CD4-positive, alpha-beta T cell (primary cell): ENCODE data around the gene KAT2B. TPM values are rescaled to one million over a fixed set of nuclear protein-coding genes. Genes with fewer than 3 reads are reported as not detected.

Experiments used
- ATAC-seq: fragments of 200-7000 bp; cut with Tn5 transposase; one replicate; pipeline ENCODE4 v1.10.0; 2022; ENCODE audit warnings: mild to moderate bottlenecking; ENCODE audit not compliant: poor library complexity
- CTCF ChIA-PET: fragments of 350-600 bp; sonication (Branson Sonifier 250); formaldehyde crosslinking; loops from one replicate; lab custom pipeline; 2021; ENCODE audit warnings: antibody characterized with exemption, inconsistent platforms; lab: Charles Lee
- POLR2A ChIA-PET: fragments of 350-600 bp; sonication (Branson Sonifier 250); formaldehyde crosslinking; loops from one replicate; lab custom pipeline; 2021; ENCODE audit warnings: antibody characterized with exemption, inconsistent platforms; lab: Charles Lee
- DNase-seq, 14 experiments: peaks; one replicate each; pipeline ENCODE4 v3.0.0-alpha.2; 2013 to 2020; ENCODE audit warnings: mixed read lengths in 2 of 14
- H3K27ac ChIP-seq, 2 donors: one replicate each; pipeline versions ENCODE4 v1.5.1 to v1.7.0; 2013; ENCODE audit warnings: low read length in 2 of 2, low read depth in 1 of 2, mild to moderate bottlenecking in 1 of 2
- H3K27me3 ChIP-seq, 2 experiments: 1 replicate in 1 of 2; 2 replicates in 1 of 2; pipeline versions ENCODE4 v1.6.1 to v1.7.0; 2013; ENCODE audit warnings: low read length in 2 of 2, control low read depth in 1 of 2, mild to moderate bottlenecking in 1 of 2, moderate library complexity in 1 of 2; ENCODE audit not compliant: insufficient read depth in 2 of 2, control insufficient read depth in 1 of 2
- H3K36me3 ChIP-seq: one replicate; pipeline ENCODE4 v1.6.1; 2013; ENCODE audit warnings: low read length, control low read depth; ENCODE audit not compliant: insufficient read depth
- H3K4me1 ChIP-seq: one replicate; pipeline ENCODE4 v1.6.1; 2013; ENCODE audit warnings: low read length, control low read depth; ENCODE audit not compliant: insufficient read depth
- H3K4me3 ChIP-seq: one replicate; pipeline ENCODE4 v1.5.1; 2013; ENCODE audit warnings: mild to moderate bottlenecking, low read length, moderate library complexity
- H3K9me3 ChIP-seq, 2 experiments: 1 replicate in 1 of 2; 2 replicates in 1 of 2; pipeline versions ENCODE4 v1.6.1 to v1.7.0; 2013; ENCODE audit warnings: low read length in 2 of 2, mild to moderate bottlenecking in 2 of 2, control low read depth in 1 of 2, moderate library complexity in 1 of 2; ENCODE audit not compliant: control insufficient read depth in 1 of 2, insufficient read depth in 1 of 2
- H3K27ac Mint-ChIP-seq: one replicate; pipeline ENCODE4 v1.8.0; 2020; ENCODE audit warnings: mixed read lengths
- H3K27me3 Mint-ChIP-seq: one replicate; pipeline ENCODE4 v1.8.0; 2021; ENCODE audit warnings: mixed read lengths
- H3K36me3 Mint-ChIP-seq: one replicate; pipeline ENCODE4 v1.8.0; 2021; ENCODE audit warnings: low read depth, mixed read lengths
- H3K4me1 Mint-ChIP-seq: one replicate; pipeline ENCODE4 v1.8.0; 2021; ENCODE audit warnings: low read depth, mixed read lengths
- H3K4me3 Mint-ChIP-seq: one replicate; pipeline ENCODE4 v1.8.0; 2020; ENCODE audit warnings: mild to moderate bottlenecking, mixed read lengths
- H3K9me3 Mint-ChIP-seq: one replicate; pipeline ENCODE4 v1.8.0; 2020; ENCODE audit warnings: mixed read lengths
- intact Hi-C, 2 experiments: fragments of 100-400 bp; cut with DNase I in 1 of 2; cut with micrococcal nuclease in 1 of 2; formaldehyde crosslinking; loops; one replicate each; pipeline versions ENCODE4 v1.15.1 to v1.9.0; 2023 to 2025; cut with DNase I, micrococcal nuclease
- total RNA-seq, 174 experiments: library from RNA in 2 of 174; stranded (reverse) in 2 of 174; gene quantifications; one replicate each; pipeline ENCODE4 v1.2.3 and lab custom pipeline; 2021 to 2026
- TF ChIP-seq, protein P1 (sequence below): fragments of 200-600 bp; IDR thresholded peaks from one replicate; pipeline ENCODE4 v1.8.0; 2022; ENCODE audit warnings: antibody characterized with exemption, mild to moderate bottlenecking

The KAT2B gene
- total RNA-seq, 2 experiments from 2014 or later = 50.9 to 54.4 TPM

DNA sequence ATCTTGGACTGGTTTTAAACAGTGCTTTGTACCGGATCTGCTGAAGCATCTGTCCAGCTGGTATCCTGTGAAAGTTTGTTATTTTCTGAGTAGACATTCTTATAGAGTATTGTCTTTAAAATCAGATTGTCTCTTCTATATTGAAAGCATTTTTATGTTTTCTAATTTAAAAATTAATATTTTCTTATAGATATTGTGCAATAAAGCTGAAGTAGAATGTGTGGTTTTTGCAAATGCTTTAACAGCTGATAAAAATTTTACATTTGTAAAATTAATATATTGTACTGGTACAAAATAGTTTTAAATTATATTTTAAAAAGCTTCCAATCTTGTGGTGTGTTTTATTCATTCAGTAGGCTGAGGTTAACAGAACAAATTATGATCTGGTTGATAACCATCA lies 113.8 kb downstream of the KAT2B start:
- TF ChIP-seq, protein P1, sequence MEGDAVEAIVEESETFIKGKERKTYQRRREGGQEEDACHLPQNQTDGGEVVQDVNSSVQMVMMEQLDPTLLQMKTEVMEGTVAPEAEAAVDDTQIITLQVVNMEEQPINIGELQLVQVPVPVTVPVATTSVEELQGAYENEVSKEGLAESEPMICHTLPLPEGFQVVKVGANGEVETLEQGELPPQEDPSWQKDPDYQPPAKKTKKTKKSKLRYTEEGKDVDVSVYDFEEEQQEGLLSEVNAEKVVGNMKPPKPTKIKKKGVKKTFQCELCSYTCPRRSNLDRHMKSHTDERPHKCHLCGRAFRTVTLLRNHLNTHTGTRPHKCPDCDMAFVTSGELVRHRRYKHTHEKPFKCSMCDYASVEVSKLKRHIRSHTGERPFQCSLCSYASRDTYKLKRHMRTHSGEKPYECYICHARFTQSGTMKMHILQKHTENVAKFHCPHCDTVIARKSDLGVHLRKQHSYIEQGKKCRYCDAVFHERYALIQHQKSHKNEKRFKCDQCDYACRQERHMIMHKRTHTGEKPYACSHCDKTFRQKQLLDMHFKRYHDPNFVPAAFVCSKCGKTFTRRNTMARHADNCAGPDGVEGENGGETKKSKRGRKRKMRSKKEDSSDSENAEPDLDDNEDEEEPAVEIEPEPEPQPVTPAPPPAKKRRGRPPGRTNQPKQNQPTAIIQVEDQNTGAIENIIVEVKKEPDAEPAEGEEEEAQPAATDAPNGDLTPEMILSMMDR = no peak
- Mint-ChIP-seq H3K9me3 (no peaks in the 10 kb centered on the region), H3K4me3 (no peak overlapping the region), H3K36me3 (peaks cover 48% of the 10 kb centered on the region), H3K27ac (peak overlapping the region; percentile 28), H3K27me3 (no peaks in the 10 kb centered on the region), H3K4me1 (no peaks in the 10 kb centered on the region)
- DNase-seq (no peak), ATAC-seq (no peak)
- Histone ChIP-seq H3K27ac (no peak overlapping the region), H3K36me3 (peaks cover 40% of the 10 kb centered on the region), H3K27me3 (no peaks in the 10 kb centered on the region), H3K4me3 (no peak overlapping the region), H3K9me3 (no peaks in the 10 kb centered on the region), H3K4me1 (no peaks in the 10 kb centered on the region)
- ChIA-PET CTCF (interaction anchor here (1.4 kb wide), 1 partner anchor 10 kb away, joined by 4 read pairs; no protein-coding TSS in a partner anchor), POLR2A (interaction anchor here (0.7 kb wide), 1 partner anchor 32 kb away, joined by 3 read pairs; no protein-coding TSS in a partner anchor)
- intact Hi-C loops = no loop called here

DNA sequence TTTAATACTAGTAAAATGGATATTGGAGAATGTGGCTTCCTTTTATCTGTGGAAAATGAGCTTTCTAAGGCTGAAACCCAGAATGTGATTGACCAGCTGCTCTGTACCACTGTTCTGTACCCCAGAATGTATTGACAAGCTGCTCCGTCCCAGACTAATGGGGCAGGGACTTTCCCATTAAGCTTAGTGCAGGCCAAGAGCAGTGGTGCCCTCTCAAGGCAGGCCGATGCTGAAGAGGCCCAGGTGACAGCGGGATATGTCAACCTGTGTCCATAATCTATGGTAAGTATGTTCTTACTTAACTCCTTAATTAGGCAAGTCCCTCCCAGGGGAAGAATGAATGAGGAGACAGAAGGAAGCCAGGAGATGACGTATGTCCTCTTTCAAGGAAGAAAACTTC lies 114.7 kb downstream of the KAT2B start:
- Mint-ChIP-seq H3K27me3 (no peaks in the 10 kb centered on the region), H3K4me3 (no peak overlapping the region), H3K9me3 (no peaks in the 10 kb centered on the region), H3K4me1 (peaks cover 7% of the 10 kb centered on the region), H3K36me3 (peaks cover 43% of the 10 kb centered on the region), H3K27ac (no peak overlapping the region)
- ChIA-PET CTCF (interaction anchor here (1.4 kb wide), 1 partner anchor 9 kb away, joined by 4 read pairs; no protein-coding TSS in a partner anchor), POLR2A (interaction anchor here (0.6 kb wide), 1 partner anchor 72 kb away, joined by 3 read pairs; no protein-coding TSS in a partner anchor)
- TF ChIP-seq, protein P1 = no peak
- no peak overlapping the region for H3K4me3 ChIP-seq
- intact Hi-C loops = no loop called here
- no peak for ATAC-seq
- DNase-seq = no peak
- H3K27me3 ChIP-seq = no peaks in the 10 kb centered on the region
- no peaks in the 10 kb centered on the region for H3K9me3 ChIP-seq
- H3K4me1 ChIP-seq = peaks cover 3% of the 10 kb centered on the region
- H3K27ac ChIP-seq = no peak overlapping the region
- H3K36me3 ChIP-seq = peaks cover 34% of the 10 kb centered on the region

DNA sequence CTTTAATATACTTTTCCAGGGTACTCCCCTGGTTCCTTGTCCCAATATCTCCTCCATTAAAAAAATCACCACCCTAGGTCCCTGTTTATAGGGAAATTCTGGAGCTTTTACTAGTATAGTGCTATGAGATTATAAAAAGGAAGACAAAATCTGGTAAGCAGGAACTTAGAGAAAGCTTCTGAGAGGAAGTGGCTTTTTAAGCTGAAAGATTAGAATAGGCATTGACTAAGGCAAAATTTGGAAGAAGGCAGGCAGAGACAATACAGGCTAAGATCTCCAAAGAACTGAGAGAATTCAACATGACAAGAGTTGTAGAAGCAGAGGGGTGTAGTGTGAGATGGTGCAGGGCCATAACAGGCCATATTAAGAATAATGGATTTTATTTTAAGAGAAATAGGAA lies 120.0 kb downstream of the KAT2B start:
- H3K27me3 Mint-ChIP-seq = no peaks in the 10 kb centered on the region
- ATAC-seq (peak; percentile 48), DNase-seq (peak in 2 of 14 experiments; percentile 8 to 38)
- H3K9me3 Mint-ChIP-seq = no peaks in the 10 kb centered on the region
- CTCF ChIA-PET = no interaction called here
- peak overlapping the region; percentile 30 for H3K27ac Mint-ChIP-seq
- Histone ChIP-seq H3K36me3 (peaks cover 2% of the 10 kb centered on the region), H3K4me3 (no peak overlapping the region), H3K27ac (peak overlapping the region; percentile 4 to 22), H3K9me3 (no peaks in the 10 kb centered on the region), H3K4me1 (peaks cover 8% of the 10 kb centered on the region), H3K27me3 (no peaks in the 10 kb centered on the region)
- TF ChIP-seq, protein P1 = no peak
- POLR2A ChIA-PET = interaction anchor here (0.7 to 1.3 kb wide), 4 partner anchors 9 to 212 kb away, joined by 3 to 7 read pairs (median 3); partner anchors contain the start of gene SGO1
- no peaks in the 10 kb centered on the region for H3K36me3 Mint-ChIP-seq
- no peak overlapping the region for H3K4me3 Mint-ChIP-seq
- peaks cover 27% of the 10 kb centered on the region for H3K4me1 Mint-ChIP-seq
- intact Hi-C loops = loop anchor here in 1 of 2 experiments (10.0 kb wide), 1 partner anchor 275 kb away; no protein-coding TSS in a partner anchor
